Measurements from ENCODE around the gene GNAZ.

GRCh38 chr22:23169043-23169406 lies 98.7 kb downstream of the GNAZ start:
- TF ChIP-seq ZFX (IDR thresholded peaks at IDR 0.05): no peak
- TF ChIP-seq, protein P1, sequence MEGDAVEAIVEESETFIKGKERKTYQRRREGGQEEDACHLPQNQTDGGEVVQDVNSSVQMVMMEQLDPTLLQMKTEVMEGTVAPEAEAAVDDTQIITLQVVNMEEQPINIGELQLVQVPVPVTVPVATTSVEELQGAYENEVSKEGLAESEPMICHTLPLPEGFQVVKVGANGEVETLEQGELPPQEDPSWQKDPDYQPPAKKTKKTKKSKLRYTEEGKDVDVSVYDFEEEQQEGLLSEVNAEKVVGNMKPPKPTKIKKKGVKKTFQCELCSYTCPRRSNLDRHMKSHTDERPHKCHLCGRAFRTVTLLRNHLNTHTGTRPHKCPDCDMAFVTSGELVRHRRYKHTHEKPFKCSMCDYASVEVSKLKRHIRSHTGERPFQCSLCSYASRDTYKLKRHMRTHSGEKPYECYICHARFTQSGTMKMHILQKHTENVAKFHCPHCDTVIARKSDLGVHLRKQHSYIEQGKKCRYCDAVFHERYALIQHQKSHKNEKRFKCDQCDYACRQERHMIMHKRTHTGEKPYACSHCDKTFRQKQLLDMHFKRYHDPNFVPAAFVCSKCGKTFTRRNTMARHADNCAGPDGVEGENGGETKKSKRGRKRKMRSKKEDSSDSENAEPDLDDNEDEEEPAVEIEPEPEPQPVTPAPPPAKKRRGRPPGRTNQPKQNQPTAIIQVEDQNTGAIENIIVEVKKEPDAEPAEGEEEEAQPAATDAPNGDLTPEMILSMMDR (IDR thresholded peaks at IDR 0.05 in 2 of 3, conservative IDR thresholded peaks at IDR 0.05 in 1 of 3; ENCODE audit: borderline replicate concordance in 1 of 3, insufficient read depth in 1 of 3, low read depth in 2 of 3, low read length in 2 of 3): no peak
- no peak for TF ChIP-seq SP1 (IDR thresholded peaks at IDR 0.05; ENCODE audit: low read depth)
- no peak for TF ChIP-seq FOSL1 (IDR thresholded peaks at IDR 0.05; ENCODE audit: low read depth)
- no peak for TF ChIP-seq ZNF274 (IDR thresholded peaks at IDR 0.05; ENCODE audit: low read depth, low read length)
- TF ChIP-seq POLR2A (IDR thresholded peaks at IDR 0.05; ENCODE audit: borderline replicate concordance, extremely low read depth, insufficient read depth, insufficient read length): no peak
- no peak for TF ChIP-seq MAX (IDR thresholded peaks at IDR 0.05)
- TF ChIP-seq CBX3 (IDR thresholded peaks at IDR 0.05; ENCODE audit: low read depth): no peak
- no peak for TF ChIP-seq EGR1 (IDR thresholded peaks at IDR 0.05; ENCODE audit: low read depth)
- TF ChIP-seq YY1 (IDR thresholded peaks at IDR 0.05; ENCODE audit: extremely low read depth, insufficient replicate concordance, low read depth, low read length): no peak
- no peak for TF ChIP-seq EZH2phosphoT487 (IDR thresholded peaks at IDR 0.05; ENCODE audit: borderline replicate concordance)
- TF ChIP-seq EZH2 (IDR thresholded peaks at IDR 0.05): no peak
- TF ChIP-seq SIN3A (IDR thresholded peaks at IDR 0.05; ENCODE audit: low read depth): no peak
- no peak for TF ChIP-seq ZBTB33 (IDR thresholded peaks at IDR 0.05; ENCODE audit: extremely low read depth, insufficient replicate concordance, low read length)

Measured in HCT116 (cell line).